ENCODE results near the gene SH3GL1. TPM values are rescaled to one million over a fixed set of nuclear protein-coding genes. Genes with fewer than 3 reads are reported as not detected.

Gene SH3GL1
- total and polyA plus RNA-seq, 9 of the 15 experiments (the other 6 are each of a cell fraction or from before 2014, with no cell fraction given): 1.7 to 75.3 (median 25.7) TPM

GRCh38 chr19:4374498-4375163 lies 25.7 kb downstream of the SH3GL1 start (continued):
- TF ChIP-seq RERE (CRISPR knock-in tag; IDR thresholded peaks at IDR 0.05; ENCODE audit: borderline replicate concordance) (0 out of 2 replicates have a peak, but pooled peaks have one; percentile 7), EWSR1 (IDR thresholded peaks at IDR 0.05; ENCODE audit: borderline replicate concordance, low read depth, partially characterized antibody) (no peak), TEAD2 (tag; IDR thresholded peaks at IDR 0.05) (peak; percentile 76; the same call in 1 of the 2 replicates), ZNF507 (tag; conservative IDR thresholded peaks at IDR 0.05) (no peak), ZBTB12 (CRISPR knock-in tag; IDR thresholded peaks at IDR 0.05) (peak; percentile 67), POLR3G (IDR thresholded peaks at IDR 0.05; ENCODE audit: extremely low read depth, insufficient read length, insufficient replicate concordance) (no peak), HDAC6 (IDR thresholded peaks at IDR 0.05; ENCODE audit: low read depth, low read length) (no peak), TCFL5 (CRISPR knock-in tag; conservative IDR thresholded peaks at IDR 0.05) (peak; percentile 58; the same call in 1 of the 2 replicates), SMARCA5 (IDR thresholded peaks at IDR 0.05) (peak; percentile 86), ZFP91 (CRISPR knock-in tag; IDR thresholded peaks at IDR 0.05) (no peak; the same call in 1 of the 2 replicates), BCL6 (CRISPR knock-in tag; IDR thresholded peaks at IDR 0.05) (peak; percentile 74), CREM (IDR thresholded peaks at IDR 0.05; ENCODE audit: low read depth) (peak; percentile 63), CBX1 (IDR thresholded peaks at IDR 0.05; ENCODE audit: low read depth) (peak; percentile 90; the same call in 1 of the 2 replicates), HNRNPL (IDR thresholded peaks at IDR 0.05; ENCODE audit: low read depth, low read length) (peak; percentile 98), ZNF766 (CRISPR knock-in tag; conservative IDR thresholded peaks at IDR 0.05) (peak; percentile 88), KAT8 (IDR thresholded peaks at IDR 0.05; ENCODE audit: low read depth) (no peak), HNRNPLL (IDR thresholded peaks at IDR 0.05; ENCODE audit: low read depth, low read length, poor library complexity, severe bottlenecking) (peak; percentile 17), FOS (IDR thresholded peaks at IDR 0.05; ENCODE audit: extremely low read depth, insufficient read length) (peak; percentile 64), CBX5 (IDR thresholded peaks at IDR 0.05; ENCODE audit: borderline replicate concordance, low read depth) (0 out of 2 replicates have a peak, but pooled peaks have one; percentile 48), FIP1L1 (IDR thresholded peaks at IDR 0.05; ENCODE audit: low read depth, low read length, poor library complexity, severe bottlenecking) (peak; percentile 95), ZKSCAN1 (IDR thresholded peaks at IDR 0.05; ENCODE audit: low read depth, low read length) (peak; percentile 84)

Data from K562 (cell line).